Keratinocyte (primary cell): ENCODE results near the gene DPP3. TPM values are rescaled to one million over a fixed set of nuclear protein-coding genes. Genes with fewer than 3 reads are reported as not detected.
"Not testable (repeated sequence)": the region's sequence is repeated elsewhere in the genome, so short reads cannot be mapped to it uniquely, and the experiment has no call there.

Experiments used
- DNase-seq: peaks from one replicate; pipeline ENCODE4 v3.0.0-alpha.2; 2011; ENCODE audit warnings: low read depth, missing footprints, low spot score
- FAIRE-seq: peaks from 2 replicates; lab custom pipeline; 2011; peaks lifted over from hg19 to GRCh38; lab: Jason Lieb, UNC
- H2AFZ ChIP-seq: 2 replicates; pipeline ENCODE4 v1.6.0; 2012; ENCODE audit warnings: low read length, control low read depth, inconsistent platforms; ENCODE audit not compliant: control insufficient read depth
- H3K27ac ChIP-seq: 2 replicates; pipeline ENCODE4 v1.5.1; 2011; ENCODE audit warnings: low read length; ENCODE audit not compliant: control insufficient read depth, insufficient read depth
- H3K27me3 ChIP-seq: 3 replicates; pipeline ENCODE4 v1.6.0; 2011; ENCODE audit warnings: low read length; ENCODE audit not compliant: control insufficient read depth, insufficient read depth; ENCODE audit errors: extremely low read depth
- H3K36me3 ChIP-seq, 2 experiments: 2 replicates in 1 of 2; 3 replicates in 1 of 2; pipeline ENCODE4 v1.5.1; 2011; ENCODE audit warnings: low read length in 2 of 2, mild to moderate bottlenecking in 1 of 2; ENCODE audit not compliant: control insufficient read depth in 2 of 2, insufficient read depth in 2 of 2; ENCODE audit errors: extremely low read depth in 1 of 2
- H3K4me1 ChIP-seq: 3 replicates; pipeline ENCODE4 v1.5.1; 2011; ENCODE audit warnings: low read length; ENCODE audit not compliant: control insufficient read depth, insufficient read depth; ENCODE audit errors: extremely low read depth
- H3K4me2 ChIP-seq: 3 replicates; pipeline ENCODE4 v1.6.0; 2011; ENCODE audit warnings: low read depth, low read length; ENCODE audit not compliant: control insufficient read depth, insufficient read depth; ENCODE audit errors: extremely low read depth
- H3K4me3 ChIP-seq, 3 experiments: fragments of 200-600 bp in 1 of 3; sonication (generic) in 1 of 3; 2 replicates in 2 of 3; 3 replicates in 1 of 3; pipeline ENCODE4 v1.5.1; 2011 to 2016; ENCODE audit warnings: low read length in 3 of 3, mild to moderate bottlenecking in 3 of 3, control low read depth in 2 of 3, inconsistent platforms in 1 of 3, low read depth in 1 of 3, mixed read lengths in 1 of 3, mixed run types in 1 of 3, moderate library complexity in 1 of 3; ENCODE audit not compliant: control insufficient read depth in 2 of 3, insufficient read depth in 2 of 3; ENCODE audit errors: extremely low read depth in 1 of 3
- H3K79me2 ChIP-seq: 2 replicates; pipeline ENCODE4 v1.6.0; 2012; ENCODE audit warnings: low read length; ENCODE audit not compliant: control insufficient read depth, insufficient read depth
- H3K9ac ChIP-seq: 3 replicates; pipeline ENCODE4 v1.6.0; 2011; ENCODE audit warnings: low read length; ENCODE audit not compliant: control insufficient read depth, insufficient read depth; ENCODE audit errors: extremely low read depth
- H3K9me1 ChIP-seq: 3 replicates; pipeline ENCODE4 v1.6.0; 2011; ENCODE audit warnings: low read length; ENCODE audit not compliant: control insufficient read depth, insufficient read depth; ENCODE audit errors: extremely low read depth
- H3K9me3 ChIP-seq: 2 replicates; pipeline ENCODE4 v1.5.1; 2012; ENCODE audit warnings: low read depth, low read length; ENCODE audit not compliant: control insufficient read depth
- H4K20me1 ChIP-seq: 3 replicates; pipeline ENCODE4 v1.6.0; 2011; ENCODE audit warnings: low read length; ENCODE audit not compliant: control insufficient read depth, insufficient read depth; ENCODE audit errors: extremely low read depth
- CTCF ChIP-seq, 3 experiments: IDR thresholded peaks in 1 of 3; conservative IDR thresholded peaks in 1 of 3; optimal IDR thresholded peaks in 1 of 3; 2 replicates in 2 of 3; 3 replicates in 1 of 3; pipeline versions ENCODE3 to v1.5.1; 2011; ENCODE audit warnings: low read length in 3 of 3, mild to moderate bottlenecking in 3 of 3, moderate library complexity in 2 of 3, control low read depth in 1 of 3, inconsistent platforms in 1 of 3; ENCODE audit not compliant: insufficient read depth in 2 of 3; ENCODE audit errors: extremely low read depth in 1 of 3
- EZH2 ChIP-seq: IDR thresholded peaks from one replicate; pipeline ENCODE4 v1.6.1; 2012; ENCODE audit warnings: inconsistent platforms, mild to moderate bottlenecking, low read length, moderate library complexity
- dilution Hi-C: fragments of 300-500 bp; cut with MboI; formaldehyde crosslinking; loops from one replicate; pipeline ENCODE4 v1.7.0; 2020; ENCODE audit warnings: low sequenced_read_pairs; ENCODE audit not compliant: extremely low pct_ligation_motif_present
- polyA plus RNA-seq, 5 experiments: library from polyadenylated mRNA; depleted of rRNA in 3 of 5; stranded (reverse) in 3 of 5; stranded (forward) in 1 of 5; unstranded in 1 of 5; fragments of >200 nt; gene quantifications; 1 replicate in 1 of 5; 2 replicates in 3 of 5; 3 replicates in 1 of 5; pipeline versions ENCODE4 v1.2.1 to v1.2.3, GENCODE V29; 2011 to 2012; ENCODE audit warnings: missing spikeins in 2 of 5, low read depth in 1 of 5, low replicate concordance in 1 of 5

DPP3 gene
- polyA plus RNA-seq, 1 donor (not counting 4 experiments of a cell fraction or from before 2014, with no cell fraction given): 57.9 TPM

GRCh38 chr11:66539870-66540213, 59.6 kb downstream of the DPP3 start:
- Histone ChIP-seq H3K79me2 (no peaks in the 10 kb centered on the region), H3K4me2 (no peak overlapping the region), H3K27ac (no peak overlapping the region), H3K9ac (no peak overlapping the region), H3K9me1 (no peaks in the 10 kb centered on the region), H3K4me3 (no peak overlapping the region), H3K36me3 (peaks cover 0 to 10% of the 10 kb centered on the region in 2 experiments), H3K27me3 (no peaks in the 10 kb centered on the region), H3K9me3 (no peaks in the 10 kb centered on the region), H2AFZ (no peak overlapping the region), H3K4me1 (no peaks in the 10 kb centered on the region), H4K20me1 (no peaks in the 10 kb centered on the region)
- FAIRE-seq (no peak), DNase-seq (no peak)
- dilution Hi-C loops: no loop called here
- TF ChIP-seq EZH2 (no peak), CTCF (optimal IDR thresholded peaks at IDR 0.05 in 1 of 3, IDR thresholded peaks at IDR 0.05 in 1 of 3, conservative IDR thresholded peaks at IDR 0.05 in 1 of 3; ENCODE audit: extremely low read depth in 1 of 3, insufficient read depth in 2 of 3, low read length in 3 of 3) (no peak)

DNA sequence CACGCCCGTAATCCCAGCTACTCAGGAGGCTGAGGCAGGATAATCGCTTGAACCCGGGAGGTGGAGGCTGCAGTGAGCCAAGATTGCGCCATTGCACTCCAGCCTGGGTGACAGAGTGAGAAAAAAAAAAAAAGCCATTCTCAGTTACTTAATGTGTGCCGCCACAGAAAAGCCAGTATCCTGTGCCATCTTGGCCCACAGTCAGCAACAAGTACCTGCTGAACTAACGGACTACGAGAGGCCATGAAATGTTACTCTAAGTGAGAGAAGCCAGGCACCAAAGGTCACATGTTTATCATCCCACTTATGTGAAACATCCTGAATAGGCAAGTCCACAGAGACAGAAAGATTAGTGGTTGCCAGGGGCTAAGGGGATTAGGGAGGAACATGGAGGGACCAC, 60.4 kb downstream of the DPP3 start:
- H2AFZ ChIP-seq, H4K20me1 ChIP-seq, H3K27me3 ChIP-seq, FAIRE-seq, H3K9ac ChIP-seq, dilution Hi-C loops, H3K27ac ChIP-seq, H3K9me1 ChIP-seq, DNase-seq, H3K4me2 ChIP-seq, H3K9me3 ChIP-seq, H3K4me3 ChIP-seq, H3K4me1 ChIP-seq, H3K79me2 ChIP-seq: not testable (repeated sequence)
- H3K36me3 ChIP-seq: peaks cover 0 to 10% of the 10 kb centered on the region in 2 experiments

- H3K79me2 ChIP-seq: no peaks in the 10 kb centered on the region
- H3K9ac ChIP-seq: no peak overlapping the region
- H4K20me1 ChIP-seq: no peaks in the 10 kb centered on the region
- DNase-seq (no peak), FAIRE-seq (no peak)
- dilution Hi-C loops: no loop called here
- no peak overlapping the region for H3K4me3 ChIP-seq
- H3K4me2 ChIP-seq: no peak overlapping the region
- TF ChIP-seq CTCF (optimal IDR thresholded peaks at IDR 0.05 in 1 of 3, IDR thresholded peaks at IDR 0.05 in 1 of 3, conservative IDR thresholded peaks at IDR 0.05 in 1 of 3; ENCODE audit: extremely low read depth in 1 of 3, insufficient read depth in 2 of 3, low read length in 3 of 3) (no peak), EZH2 (no peak)
- H2AFZ ChIP-seq: no peak overlapping the region
- no peaks in the 10 kb centered on the region for H3K9me3 ChIP-seq
- peaks cover 6% of the 10 kb centered on the region for H3K4me1 ChIP-seq
- H3K9me1 ChIP-seq: no peaks in the 10 kb centered on the region
- no peaks in the 10 kb centered on the region for H3K27me3 ChIP-seq
- H3K36me3 ChIP-seq: peaks cover 0 to 10% of the 10 kb centered on the region in 2 experiments
- H3K27ac ChIP-seq: no peak overlapping the region
Measured at GRCh38 chr11:66541892-66542291, 61.7 kb downstream of the DPP3 start.
